Measurements from ENCODE around the gene CDC27.
"Not testable (repeated sequence)": the region's sequence is repeated elsewhere in the genome, so short reads cannot be mapped to it uniquely, and the experiment has no call there.

Gene CDC27

GRCh38 chr17:47188876-47189731 lies at the start of gene CDC27:
CDC27 (minus strand) TSS chr17:47189295; CDS start chr17:47189172, 123 bp downstream.
- peak; percentile 89 for DNase-seq

- DNase-seq = no peak
These were observed 49.4 kb upstream of the CDC27 start for GRCh38 chr17:47238321-47239010.

- DNase-seq = no peak
These were observed 48.7 kb upstream of the CDC27 start for GRCh38 chr17:47237841-47238240.

GRCh38 chr17:47235923-47236322 lies 46.8 kb upstream of the CDC27 start:
- no peak for DNase-seq

GRCh38 chr17:47235506-47235905 lies 46.4 kb upstream of the CDC27 start:
- no peak for DNase-seq

- DNase-seq = no peak
These were observed 43.4 kb upstream of the CDC27 start for GRCh38 chr17:47232465-47232864.

GRCh38 chr17:47231866-47232265 lies 42.8 kb upstream of the CDC27 start:
- no peak for DNase-seq

GRCh38 chr17:47231334-47231733 lies 42.2 kb upstream of the CDC27 start:
- no peak for DNase-seq

GRCh38 chr17:47230864-47231263 lies 41.8 kb upstream of the CDC27 start:
- no peak for DNase-seq

GRCh38 chr17:47229535-47230443 lies 40.7 kb upstream of the CDC27 start:
- DNase-seq = peak; percentile 48

- DNase-seq = no peak
These were observed 38.8 kb upstream of the CDC27 start for GRCh38 chr17:47227862-47228261.

GRCh38 chr17:47225911-47226688 lies 37.0 kb upstream of the CDC27 start:
- no peak for DNase-seq

GRCh38 chr17:47225436-47225858 lies 36.4 kb upstream of the CDC27 start:
- DNase-seq = no peak

- no peak for DNase-seq
These were observed 35.9 kb upstream of the CDC27 start for GRCh38 chr17:47224966-47225365.

- DNase-seq = not testable (repeated sequence)
These were observed 35.0 kb upstream of the CDC27 start for GRCh38 chr17:47224077-47224476.

GRCh38 chr17:47223460-47223859 lies 34.4 kb upstream of the CDC27 start:
- no peak for DNase-seq

GRCh38 chr17:47223007-47223406 lies 33.9 kb upstream of the CDC27 start:
- DNase-seq = no peak

GRCh38 chr17:47222047-47222446 lies 33.0 kb upstream of the CDC27 start:
- DNase-seq = no peak

GRCh38 chr17:47221154-47221553 lies 32.1 kb upstream of the CDC27 start:
- no peak for DNase-seq

- DNase-seq = no peak
These were observed 31.5 kb upstream of the CDC27 start for GRCh38 chr17:47220531-47220999.

- DNase-seq = no peak
These were observed 30.8 kb upstream of the CDC27 start for GRCh38 chr17:47219621-47220475.
